ENCODE results near the gene TRIM44. TPM values are rescaled to one million over a fixed set of nuclear protein-coding genes. Genes with fewer than 3 reads are reported as not detected.

Gene TRIM44, protein sequence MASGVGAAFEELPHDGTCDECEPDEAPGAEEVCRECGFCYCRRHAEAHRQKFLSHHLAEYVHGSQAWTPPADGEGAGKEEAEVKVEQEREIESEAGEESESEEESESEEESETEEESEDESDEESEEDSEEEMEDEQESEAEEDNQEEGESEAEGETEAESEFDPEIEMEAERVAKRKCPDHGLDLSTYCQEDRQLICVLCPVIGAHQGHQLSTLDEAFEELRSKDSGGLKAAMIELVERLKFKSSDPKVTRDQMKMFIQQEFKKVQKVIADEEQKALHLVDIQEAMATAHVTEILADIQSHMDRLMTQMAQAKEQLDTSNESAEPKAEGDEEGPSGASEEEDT
- polyA plus RNA-seq (ENCODE audit: insufficient read length): 101 TPM
- long read RNA-seq, donor 1, full-length matches to known transcripts: 24 of 30 reads
- long read RNA-seq, donor 1, partial matches to known transcripts: 0 of 30 reads
- long read RNA-seq, donor 1, other reads (novel, unspliced or antisense): 6 of 30 reads
- long read RNA-seq, donor 2, full-length matches to known transcripts: 26 of 31 reads
- long read RNA-seq, donor 2, partial matches to known transcripts: 0 of 31 reads
- long read RNA-seq, donor 2, other reads (novel, unspliced or antisense): 5 of 31 reads
- long read RNA-seq, donor 3, full-length matches to known transcripts: 16 of 27 reads
- long read RNA-seq, donor 3, partial matches to known transcripts: 6 of 27 reads
- long read RNA-seq, donor 3, other reads (novel, unspliced or antisense): 5 of 27 reads
- long read RNA-seq, donor 4, full-length matches to known transcripts: 1 of 7 reads
- long read RNA-seq, donor 4, partial matches to known transcripts: 6 of 7 reads
- long read RNA-seq, donor 4, other reads (novel, unspliced or antisense): 0 of 7 reads
- long read RNA-seq, donor 5, full-length matches to known transcripts: 24 of 39 reads
- long read RNA-seq, donor 5, partial matches to known transcripts: 15 of 39 reads
- long read RNA-seq, donor 5, other reads (novel, unspliced or antisense): 0 of 39 reads
- long read RNA-seq, donor 6, full-length matches to known transcripts: 15 of 43 reads
- long read RNA-seq, donor 6, partial matches to known transcripts: 22 of 43 reads
- long read RNA-seq, donor 6, other reads (novel, unspliced or antisense): 6 of 43 reads
- long read RNA-seq, donor 7, full-length matches to known transcripts: 25 of 41 reads
- long read RNA-seq, donor 7, partial matches to known transcripts: 0 of 41 reads
- long read RNA-seq, donor 7, other reads (novel, unspliced or antisense): 16 of 41 reads
- long read RNA-seq, donor 8, full-length matches to known transcripts: 11 of 21 reads
- long read RNA-seq, donor 8, partial matches to known transcripts: 10 of 21 reads
- long read RNA-seq, donor 8, other reads (novel, unspliced or antisense): 0 of 21 reads

DNA sequence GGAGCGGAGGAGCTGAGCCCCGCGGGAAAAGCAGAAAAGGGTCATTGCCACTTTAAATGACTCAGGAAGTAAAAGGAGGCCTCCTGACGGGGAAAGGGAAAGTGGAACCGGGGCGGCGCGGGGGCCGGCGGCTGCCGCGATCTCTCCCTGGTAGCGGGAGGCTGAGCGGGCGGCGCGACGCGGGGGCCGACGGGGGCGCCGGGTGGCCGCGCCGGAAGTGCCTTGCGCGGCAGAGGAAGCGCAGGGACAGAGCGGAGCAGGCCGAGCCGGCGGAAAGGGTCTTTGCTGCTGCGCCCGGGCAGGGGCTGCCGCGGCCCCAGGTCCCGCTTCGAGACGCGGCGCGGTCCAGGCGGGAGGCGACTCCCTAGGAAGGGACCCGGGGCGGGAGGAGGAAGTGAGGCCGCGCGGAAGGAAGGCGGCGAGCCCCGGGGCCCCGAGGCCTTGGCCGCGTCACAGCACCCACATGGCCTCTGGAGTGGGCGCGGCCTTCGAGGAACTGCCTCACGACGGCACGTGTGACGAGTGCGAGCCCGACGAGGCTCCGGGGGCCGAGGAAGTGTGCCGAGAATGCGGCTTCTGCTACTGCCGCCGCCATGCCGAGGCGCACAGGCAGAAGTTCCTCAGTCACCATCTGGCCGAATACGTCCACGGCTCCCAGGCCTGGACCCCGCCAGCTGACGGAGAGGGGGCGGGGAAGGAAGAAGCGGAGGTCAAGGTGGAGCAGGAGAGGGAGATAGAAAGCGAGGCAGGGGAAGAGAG is at the start of gene TRIM44:
TSS of gene TRIM44 (plus strand) at position 127 of the 759 bp plus-strand sequence. CDS start at position 464, 337 bp downstream.
- peak; percentile 84 for DNase-seq

DNA sequence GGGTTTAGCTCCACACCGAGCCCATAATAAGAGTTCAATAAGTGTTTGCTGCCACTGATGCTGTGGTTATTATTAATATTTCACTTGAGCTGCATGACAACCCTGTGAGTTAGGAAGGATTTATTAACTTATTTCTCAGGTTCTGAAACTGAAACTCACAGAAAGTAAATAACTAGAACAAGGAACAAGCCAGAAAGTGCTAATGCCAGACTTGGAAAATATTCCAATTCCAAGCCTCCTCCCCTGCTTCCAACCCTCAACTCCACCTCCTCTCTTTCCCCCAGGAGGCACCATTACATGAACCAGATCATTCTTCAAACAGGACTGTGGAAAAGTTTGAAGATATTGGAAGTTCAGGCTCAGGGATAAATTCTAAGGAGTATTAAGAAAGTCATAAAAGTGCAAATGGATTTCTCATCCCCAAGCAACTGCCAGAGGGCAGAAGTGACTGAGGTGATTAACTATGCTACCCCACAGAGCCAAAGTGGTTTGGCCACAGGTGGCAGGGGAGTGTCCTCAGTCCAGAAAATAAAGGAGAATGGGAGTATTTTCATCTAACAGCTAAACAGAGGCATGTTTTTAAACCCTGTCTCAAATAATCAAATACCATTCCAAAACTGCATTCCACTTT is 47.5 kb upstream of the TRIM44 start:
- DNase-seq: no peak

DNA sequence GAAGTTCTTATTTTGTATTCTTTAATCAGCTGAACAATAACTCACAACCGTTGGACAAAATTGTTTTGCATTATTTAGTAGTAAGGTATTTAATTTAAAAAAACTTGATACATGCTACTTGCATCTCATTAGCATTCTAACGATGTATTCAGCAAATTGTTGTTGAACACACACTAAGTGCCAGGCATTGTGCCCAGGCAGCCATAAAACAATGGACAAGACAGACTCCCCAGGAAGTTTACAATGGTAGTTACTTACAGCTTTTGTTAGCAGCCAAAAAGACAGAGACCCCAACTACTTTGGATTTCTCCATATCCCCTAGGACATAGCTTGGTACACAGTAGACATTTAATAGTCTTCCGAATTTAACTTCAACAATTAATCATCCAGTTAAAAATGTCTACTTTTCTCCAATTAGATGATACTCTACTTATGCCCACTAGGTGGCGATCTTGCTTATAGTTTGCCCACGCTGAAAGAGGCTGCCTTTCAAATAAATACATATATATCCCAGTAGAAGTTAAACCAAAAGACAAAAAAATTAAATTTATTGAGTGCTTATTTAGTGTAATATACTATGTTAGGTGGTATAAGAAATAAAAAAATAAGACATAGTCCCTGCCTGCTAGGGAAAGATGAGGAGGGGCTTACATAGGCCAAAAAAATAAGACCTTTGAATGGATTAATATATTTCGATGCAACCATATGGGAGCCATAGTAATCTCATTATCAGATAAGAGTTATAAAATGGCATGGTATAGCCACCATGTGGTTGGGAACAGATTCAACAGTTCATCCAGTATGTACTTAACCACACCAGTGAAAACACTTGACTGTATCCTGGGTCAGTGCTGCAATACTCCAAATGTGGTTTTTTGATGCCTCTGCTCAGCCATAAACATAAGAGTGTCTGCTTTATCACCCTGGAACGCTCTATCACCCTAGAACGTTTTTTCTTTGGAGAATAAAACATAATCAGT is 46.4 kb upstream of the TRIM44 start:
- peak; percentile 42 for DNase-seq

DNA sequence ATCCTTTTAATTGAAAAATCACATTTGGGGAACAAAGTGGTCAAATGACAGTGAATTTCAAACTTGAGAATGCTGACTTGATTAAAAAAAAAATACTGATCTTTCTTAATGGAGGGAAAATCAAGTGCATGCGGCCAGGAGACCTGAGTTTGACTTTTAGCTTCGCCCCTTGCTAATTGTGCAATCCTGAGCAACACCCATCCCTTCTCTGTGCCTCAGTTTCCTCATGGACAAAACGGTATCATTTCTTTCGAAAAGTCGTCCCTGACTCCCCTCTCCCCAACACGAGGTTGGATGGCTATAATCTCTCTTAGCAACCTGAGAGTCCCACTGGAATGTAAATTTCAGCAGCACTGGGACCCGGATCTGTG is 45.3 kb upstream of the TRIM44 start:
- no peak for DNase-seq

DNA sequence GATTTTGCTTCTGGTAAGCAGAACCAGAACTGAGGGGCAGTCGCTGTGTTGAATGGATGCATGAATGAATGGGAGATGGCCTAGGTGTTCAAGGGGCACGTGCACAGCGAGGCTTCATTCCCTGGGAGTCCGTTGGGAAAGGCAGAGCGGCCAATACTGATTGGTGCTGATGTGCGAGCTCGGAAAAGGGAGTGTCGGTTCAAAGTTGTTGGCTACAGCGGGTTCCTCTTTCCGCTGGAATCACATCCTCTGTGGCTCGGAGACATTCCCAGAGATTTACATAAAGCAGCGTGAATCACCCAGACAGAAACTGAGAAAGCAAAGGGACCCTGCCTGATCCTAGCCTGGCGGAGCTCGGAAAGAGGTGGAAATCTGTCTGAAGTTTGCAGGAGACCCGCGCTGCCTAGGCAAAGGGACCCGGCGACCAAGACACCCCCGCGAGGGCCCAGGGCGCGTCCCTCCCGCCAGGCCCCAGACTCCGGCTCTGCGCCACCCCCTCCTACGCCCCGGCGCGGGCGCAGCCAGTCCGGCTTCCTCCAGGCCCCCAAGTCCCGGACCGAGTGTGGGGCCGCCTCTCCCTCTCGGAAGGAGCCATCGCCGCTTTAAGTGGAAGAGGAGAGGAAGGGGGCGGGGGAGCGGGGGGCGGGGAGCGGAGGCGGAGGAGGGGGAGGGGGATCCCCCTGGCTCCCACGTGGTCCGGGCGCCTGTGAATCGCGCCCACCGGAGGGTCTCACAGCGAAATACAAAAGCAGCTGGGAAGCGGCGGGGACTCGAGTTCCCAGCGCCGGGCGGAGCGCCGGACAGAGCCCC is 44.7 kb upstream of the TRIM44 start, which contains the start of gene FJX1:
TSS of gene FJX1 (plus strand) at position 774 of the 810 bp plus-strand sequence. CDS start 177 bp downstream, outside the sequence.
- DNase-seq: peak; percentile 77

DNA sequence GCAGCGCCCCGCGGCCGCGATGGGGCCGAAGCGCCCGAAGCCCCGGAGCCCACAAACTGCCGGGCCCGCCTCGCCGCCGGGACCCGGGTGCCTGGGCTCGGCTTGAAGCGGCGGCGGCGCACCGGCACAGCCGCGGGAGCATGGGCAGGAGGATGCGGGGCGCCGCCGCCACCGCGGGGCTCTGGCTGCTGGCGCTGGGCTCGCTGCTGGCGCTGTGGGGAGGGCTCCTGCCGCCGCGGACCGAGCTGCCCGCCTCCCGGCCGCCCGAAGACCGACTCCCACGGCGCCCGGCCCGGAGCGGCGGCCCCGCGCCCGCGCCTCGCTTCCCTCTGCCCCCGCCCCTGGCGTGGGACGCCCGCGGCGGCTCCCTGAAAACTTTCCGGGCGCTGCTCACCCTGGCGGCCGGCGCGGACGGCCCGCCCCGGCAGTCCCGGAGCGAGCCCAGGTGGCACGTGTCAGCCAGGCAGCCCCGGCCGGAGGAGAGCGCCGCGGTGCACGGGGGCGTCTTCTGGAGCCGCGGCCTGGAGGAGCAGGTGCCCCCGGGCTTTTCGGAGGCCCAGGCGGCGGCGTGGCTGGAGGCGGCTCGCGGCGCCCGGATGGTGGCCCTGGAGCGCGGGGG is 44.0 kb upstream of the TRIM44 start:
- DNase-seq: no peak

DNA sequence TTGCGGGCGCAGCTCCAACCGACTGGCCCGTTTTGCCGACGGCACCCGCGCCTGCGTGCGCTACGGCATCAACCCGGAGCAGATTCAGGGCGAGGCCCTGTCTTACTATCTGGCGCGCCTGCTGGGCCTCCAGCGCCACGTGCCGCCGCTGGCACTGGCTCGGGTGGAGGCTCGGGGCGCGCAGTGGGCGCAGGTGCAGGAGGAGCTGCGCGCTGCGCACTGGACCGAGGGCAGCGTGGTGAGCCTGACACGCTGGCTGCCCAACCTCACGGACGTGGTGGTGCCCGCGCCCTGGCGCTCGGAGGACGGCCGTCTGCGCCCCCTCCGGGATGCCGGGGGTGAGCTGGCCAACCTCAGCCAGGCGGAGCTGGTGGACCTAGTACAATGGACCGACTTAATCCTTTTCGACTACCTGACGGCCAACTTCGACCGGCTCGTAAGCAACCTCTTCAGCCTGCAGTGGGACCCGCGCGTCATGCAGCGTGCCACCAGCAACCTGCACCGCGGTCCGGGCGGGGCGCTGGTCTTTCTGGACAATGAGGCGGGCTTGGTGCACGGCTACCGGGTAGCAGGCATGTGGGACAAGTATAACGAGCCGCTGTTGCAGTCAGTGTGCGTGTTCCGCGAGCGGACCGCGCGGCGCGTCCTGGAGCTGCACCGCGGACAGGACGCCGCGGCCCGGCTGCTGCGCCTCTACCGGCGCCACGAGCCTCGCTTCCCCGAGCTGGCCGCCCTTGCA is 43.3 kb upstream of the TRIM44 start:
- DNase-seq: peak; percentile 34

DNA sequence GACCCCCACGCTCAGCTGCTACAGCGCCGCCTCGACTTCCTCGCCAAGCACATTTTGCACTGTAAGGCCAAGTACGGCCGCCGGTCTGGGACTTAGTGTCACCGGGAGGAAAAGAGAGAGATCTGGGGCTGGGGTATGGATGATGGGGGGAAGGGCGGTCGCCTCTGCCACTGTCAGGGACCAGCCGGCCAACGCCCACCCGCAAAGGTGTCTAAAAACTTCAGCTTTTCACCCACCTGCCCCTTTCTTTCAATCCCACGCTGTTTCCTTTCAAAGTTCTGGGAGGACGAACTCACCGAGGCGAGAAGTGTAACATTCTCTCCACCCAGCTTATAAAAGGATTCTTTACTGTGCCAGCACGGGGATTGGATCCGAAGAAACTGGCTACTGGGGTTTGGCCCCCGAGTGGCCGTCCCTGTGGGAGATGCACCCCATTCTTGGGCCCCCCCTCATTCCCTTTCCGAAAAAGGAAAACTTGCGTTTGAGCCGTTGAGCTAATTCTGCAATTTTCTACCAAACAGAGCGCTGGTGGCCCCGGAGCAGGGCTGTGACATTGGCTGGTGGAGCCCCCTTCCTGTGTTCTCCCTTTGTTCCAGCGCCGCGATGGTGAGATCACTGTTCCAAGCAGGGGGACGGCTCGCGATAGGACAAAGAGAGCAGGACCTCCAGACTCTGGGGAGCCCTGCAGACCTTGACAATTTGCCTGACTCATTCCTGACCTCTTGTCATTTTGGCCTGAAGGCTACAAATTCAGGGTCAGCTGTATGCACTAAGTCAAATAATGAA is 42.5 kb upstream of the TRIM44 start:
- peak; percentile 46 for DNase-seq

DNA sequence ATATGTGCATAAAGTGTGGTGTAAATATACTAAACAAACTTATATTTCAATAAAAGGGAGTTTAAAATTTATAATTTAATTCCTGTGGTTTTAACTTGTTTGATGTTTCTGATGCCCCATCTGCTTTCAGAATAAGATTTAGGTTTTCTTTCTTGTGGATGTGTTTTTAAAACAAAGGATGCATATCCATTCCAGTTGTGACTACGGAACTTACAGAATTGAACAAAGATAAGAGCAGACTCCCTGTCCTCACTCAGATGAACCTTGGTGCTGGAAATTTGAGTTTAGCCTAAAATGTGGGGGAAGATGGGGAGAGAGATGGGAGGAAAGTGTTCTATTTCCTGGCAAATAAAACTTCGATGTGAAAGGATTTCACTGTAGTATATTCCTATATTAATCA is 41.8 kb upstream of the TRIM44 start:
- no peak for DNase-seq

DNA sequence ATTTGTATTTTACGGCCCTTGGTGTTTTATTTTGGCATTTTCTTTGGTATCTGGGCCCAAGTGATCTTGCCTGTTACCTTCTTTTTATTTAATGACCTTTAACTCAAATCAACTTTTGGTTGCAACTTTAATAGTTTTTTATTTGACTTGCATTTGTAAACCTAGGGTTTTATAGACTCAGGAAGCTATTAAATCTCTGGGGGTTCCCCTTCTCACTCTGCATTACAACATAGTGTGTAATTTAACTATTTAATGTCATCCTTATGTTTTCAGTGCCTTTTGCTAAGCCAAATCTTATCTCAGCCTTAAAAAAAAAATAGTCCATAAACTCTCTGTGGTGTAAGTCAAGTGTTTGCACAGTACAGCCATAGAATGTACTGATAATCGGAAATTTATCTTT is 41.0 kb upstream of the TRIM44 start:
- no peak for DNase-seq

DNA sequence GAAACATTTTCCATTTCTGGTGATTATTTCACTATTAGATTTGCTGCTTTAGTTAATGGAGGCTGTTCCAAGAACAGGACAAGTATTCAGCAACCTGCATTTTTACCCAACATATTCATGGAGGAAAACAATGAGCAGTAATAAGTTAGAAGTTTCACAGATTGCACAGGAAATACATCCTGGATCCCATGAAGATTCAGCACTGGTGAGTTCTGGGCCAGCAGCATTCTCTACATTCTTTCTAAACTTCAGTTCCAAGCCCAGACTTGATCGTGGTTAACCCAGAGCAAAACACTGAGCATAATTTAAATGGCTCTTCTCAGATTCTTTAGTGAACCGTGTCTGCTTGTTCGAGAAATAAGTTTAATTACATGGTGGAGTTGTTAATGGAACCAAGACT is 40.5 kb upstream of the TRIM44 start:
- no peak for DNase-seq

DNA sequence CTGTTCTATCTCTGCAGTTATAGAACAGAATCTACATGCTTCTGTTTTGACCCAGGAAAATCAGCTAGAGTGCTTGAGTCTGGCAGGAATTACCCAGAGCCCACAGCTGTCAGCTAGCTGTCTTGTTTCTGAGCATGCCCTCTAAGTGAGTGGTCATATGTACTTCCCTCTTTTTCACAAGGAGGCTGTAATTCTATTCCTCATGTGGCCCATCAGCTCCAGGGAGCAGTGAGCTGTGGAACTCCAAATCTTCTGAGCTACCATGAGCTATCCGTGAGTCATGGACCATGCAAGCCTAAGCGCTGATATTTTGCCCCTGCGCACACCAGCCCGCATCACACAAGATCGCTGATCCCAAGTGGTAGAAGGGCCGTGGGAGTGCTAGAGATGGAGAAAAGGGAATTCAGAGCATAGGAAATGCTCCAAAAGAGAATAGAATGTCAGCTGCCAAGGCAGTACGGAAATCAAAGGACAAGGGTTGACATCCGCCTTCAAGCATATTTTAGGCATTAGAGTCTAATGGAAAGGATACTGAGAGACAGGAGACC is 38.9 kb upstream of the TRIM44 start:
- DNase-seq: peak; percentile 25

DNA sequence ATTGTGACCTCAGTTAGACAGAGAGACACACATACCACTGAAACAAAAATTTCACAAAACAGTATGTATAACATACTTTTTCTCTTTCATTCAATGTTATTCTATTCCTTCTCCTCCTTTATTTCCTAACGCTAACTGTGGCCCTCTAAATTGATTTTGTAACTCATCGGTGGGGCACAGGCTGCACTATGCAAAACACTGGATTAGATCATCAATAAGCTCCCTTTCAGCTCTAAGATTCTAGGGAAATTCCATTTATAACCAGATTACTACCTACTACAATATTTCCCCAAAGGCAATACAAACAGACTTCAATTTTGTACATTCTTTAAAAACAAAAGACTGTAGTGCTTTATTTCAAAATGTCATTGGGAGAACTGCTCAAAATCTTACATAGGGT is 38.3 kb upstream of the TRIM44 start:
- DNase-seq: no peak

DNA sequence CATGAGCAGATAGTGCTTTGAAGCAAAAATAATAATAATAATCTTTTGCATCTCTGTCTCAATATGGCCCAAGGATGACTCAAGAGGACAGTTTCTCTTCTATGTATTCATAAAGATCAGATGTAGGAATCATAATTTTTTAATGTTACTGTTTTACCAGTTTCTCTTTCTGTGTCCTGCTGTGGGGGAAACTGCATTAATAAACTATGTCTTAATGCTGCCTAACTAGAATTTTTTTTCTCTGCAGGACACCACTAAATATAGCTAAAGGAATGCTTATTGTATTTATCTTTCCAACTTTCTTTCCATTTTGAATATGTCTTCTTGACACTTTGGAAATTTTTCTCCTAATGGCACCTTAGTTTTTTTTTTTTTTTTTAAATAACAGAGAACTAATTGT is 37.8 kb upstream of the TRIM44 start:
- DNase-seq: no peak

DNA sequence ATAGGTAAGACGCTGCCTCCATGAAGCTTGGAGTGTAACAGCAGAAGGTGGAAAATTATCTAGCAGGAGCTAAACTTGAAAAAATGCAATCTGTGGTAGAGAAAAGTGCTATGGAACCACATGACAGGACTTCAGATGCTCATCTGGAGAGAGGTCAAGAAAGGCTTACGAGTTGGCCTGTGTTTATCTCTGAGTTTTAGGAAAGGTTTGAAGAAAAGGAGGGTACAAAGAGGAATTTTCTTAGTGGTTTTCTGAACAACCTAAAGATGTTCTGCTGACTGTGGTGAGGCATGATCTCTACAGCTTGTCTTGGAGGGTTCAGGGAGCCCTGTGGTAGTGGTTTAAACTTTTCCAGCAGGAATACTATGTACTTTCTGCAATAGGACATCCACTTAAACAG is 36.1 kb upstream of the TRIM44 start:
- DNase-seq: no peak

DNA sequence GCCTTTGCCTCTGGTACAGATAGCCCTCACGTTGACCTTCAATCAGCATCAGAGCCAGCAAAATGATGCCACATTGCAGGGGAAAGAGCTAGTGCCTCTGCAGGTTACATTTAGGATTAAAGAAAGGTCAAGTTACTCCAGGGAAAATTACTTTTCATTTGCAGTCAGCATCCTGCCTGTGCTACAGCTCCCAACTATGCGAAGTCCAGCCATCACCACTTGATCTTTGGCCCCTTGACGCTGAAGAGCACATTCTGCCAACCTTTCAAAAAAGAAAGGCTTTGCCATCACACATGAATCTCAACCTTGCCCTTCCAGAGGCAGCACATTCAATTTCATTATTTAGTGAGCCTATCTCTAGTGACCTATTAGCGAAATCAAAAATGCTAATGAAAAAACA is 33.1 kb upstream of the TRIM44 start:
- no peak for DNase-seq
